Cardiac septum (tissue), 1 donor: ENCODE measurements around the gene ABHD8. TPM values are rescaled to one million over a fixed set of nuclear protein-coding genes. Genes with fewer than 3 reads are reported as not detected.
"Not testable (repeated sequence)": the region's sequence is repeated elsewhere in the genome, so short reads cannot be mapped to it uniquely, and the experiment has no call there.

Experiments used
- DNase-seq: peaks from one replicate; pipeline ENCODE4 v3.0.0-alpha.2; 2020; ENCODE audit warnings: low spot score
- intact Hi-C: fragments of 100-400 bp; cut with DNase I; formaldehyde crosslinking; loops from one replicate; pipeline ENCODE4 v1.14.0; 2022
- total RNA-seq: library from RNA; stranded (reverse); fragmentation: NEBNext Ultra II Directional; extraction: Animal tissue kit (Norgen Biotek cat#: 25700); gene quantifications from one replicate; pipeline ENCODE4 v1.2.1, GENCODE V29; 2021
- donor health status: DM: no; HTN: no; CAD: no.

The ABHD8 gene
- total RNA-seq, 1 donor from 2014 or later = 8.6 TPM

- intact Hi-C loops = no loop called here
- peak; percentile 97 for DNase-seq
Observed at GRCh38 chr19:17305517-17306284, 2.5 kb upstream of the ABHD8 start, which contains the start of gene MRPL34. TSS of gene MRPL34 (plus strand) at chr19:17305872. CDS start at chr19:17305893, 21 bp downstream.

GRCh38 chr19:17305216-17305516 lies 1.9 kb upstream of the ABHD8 start:
- no peak for DNase-seq
- intact Hi-C loops = no loop called here

GRCh38 chr19:17304386-17305215 lies 1.4 kb upstream of the ABHD8 start:
- DNase-seq = no peak
- intact Hi-C loops = loop anchor here (5.0 kb wide), 1 partner anchor 33 kb away; the partner anchor contains the start of gene GTPBP3

- DNase-seq = no peak
- intact Hi-C loops = loop anchor here (5.0 kb wide), 1 partner anchor 33 kb away; the partner anchor contains the start of gene GTPBP3
Observed at GRCh38 chr19:17303940-17304267, 679 bp upstream of the ABHD8 start.

- intact Hi-C loops = loop anchor here (5.0 kb wide), 1 partner anchor 35 kb away; the partner anchor contains the start of gene GTPBP3
- no peak for DNase-seq
Observed at GRCh38 chr19:17302391-17303166, 646 bp downstream of the ABHD8 start.

GRCh38 chr19:17300992-17301619 lies 2.1 kb downstream of the ABHD8 start:
- no peak for DNase-seq
- intact Hi-C loops = loop anchor here (5.0 kb wide), 1 partner anchor 36 kb away; the partner anchor contains the start of gene GTPBP3

- intact Hi-C loops = no loop called here
Observed at GRCh38 chr19:17296976-17297375, 6.2 kb downstream of the ABHD8 start.

GRCh38 chr19:17296273-17296672 lies 7.0 kb downstream of the ABHD8 start:
- intact Hi-C loops = no loop called here
- DNase-seq = no peak

More at GRCh38 chr19:17296976-17297375, 6.2 kb downstream of the ABHD8 start:
- DNase-seq = no peak

GRCh38 chr19:17295551-17295950 lies 7.7 kb downstream of the ABHD8 start:
- intact Hi-C loops, DNase-seq: not testable (repeated sequence)

- intact Hi-C loops = no loop called here
- no peak for DNase-seq
Observed at GRCh38 chr19:17294051-17294891, 9.0 kb downstream of the ABHD8 start.

GRCh38 chr19:17293605-17294004 lies 9.6 kb downstream of the ABHD8 start:
- intact Hi-C loops = no loop called here
- no peak for DNase-seq

GRCh38 chr19:17292301-17293074 lies 10.7 kb downstream of the ABHD8 start:
- intact Hi-C loops = loop anchor here (1.0 kb wide), 1 partner anchor 94 kb away; no protein-coding TSS in a partner anchor
- peak; percentile 82 for DNase-seq

- DNase-seq = peak; percentile 88
- intact Hi-C loops = no loop called here
Observed at GRCh38 chr19:17289489-17289888, 13.7 kb downstream of the ABHD8 start.

- no peak for DNase-seq
- intact Hi-C loops = no loop called here
Observed at GRCh38 chr19:17286752-17287151, 16.5 kb downstream of the ABHD8 start.

GRCh38 chr19:17286263-17286662 lies 17.0 kb downstream of the ABHD8 start:
- intact Hi-C loops = no loop called here
- no peak for DNase-seq

GRCh38 chr19:17285415-17286135 lies 17.6 kb downstream of the ABHD8 start:
- DNase-seq = no peak
- intact Hi-C loops = no loop called here

GRCh38 chr19:17283504-17283996 lies 19.7 kb downstream of the ABHD8 start:
- no peak for DNase-seq
- intact Hi-C loops = loop anchor here (2.0 to 5.0 kb wide), 2 partner anchors 217 to 511 kb away; no protein-coding TSS in a partner anchor
